HG02610 (cell line): ENCODE results near the gene TNFSF13B.
"Not testable (repeated sequence)": the region's sequence is repeated elsewhere in the genome, so short reads cannot be mapped to it uniquely, and the experiment has no call there.

Experiments used
- ATAC-seq: cut with Tn5 transposase; IDR thresholded peaks from one replicate; pipeline ENCODE4 v1.9.1; 2021; ENCODE audit warnings: mild to moderate bottlenecking, moderate library complexity; ENCODE audit not compliant: unreplicated experiment

TNFSF13B gene

DNA sequence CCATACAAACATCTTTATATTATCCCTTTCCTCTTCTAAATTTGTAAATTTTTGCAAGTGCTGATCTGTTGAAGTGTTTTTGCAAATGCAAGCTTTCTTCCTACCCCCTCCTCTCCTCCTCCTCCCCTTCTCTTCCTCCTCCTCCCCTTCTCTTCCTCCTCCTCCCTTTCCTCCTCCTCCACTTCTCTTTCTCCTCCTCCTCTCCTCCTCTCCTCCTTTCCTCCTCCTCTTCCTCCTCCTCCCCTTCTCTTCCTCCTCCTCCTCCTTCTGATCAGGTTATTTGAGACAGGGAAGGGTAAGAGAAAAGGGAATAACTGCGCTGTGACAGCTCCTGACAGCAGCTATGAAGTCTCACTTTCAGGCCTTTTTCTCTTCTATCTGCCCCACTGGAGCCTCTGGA is 8.9 kb downstream of the TNFSF13B start:
- ATAC-seq: no peak

DNA sequence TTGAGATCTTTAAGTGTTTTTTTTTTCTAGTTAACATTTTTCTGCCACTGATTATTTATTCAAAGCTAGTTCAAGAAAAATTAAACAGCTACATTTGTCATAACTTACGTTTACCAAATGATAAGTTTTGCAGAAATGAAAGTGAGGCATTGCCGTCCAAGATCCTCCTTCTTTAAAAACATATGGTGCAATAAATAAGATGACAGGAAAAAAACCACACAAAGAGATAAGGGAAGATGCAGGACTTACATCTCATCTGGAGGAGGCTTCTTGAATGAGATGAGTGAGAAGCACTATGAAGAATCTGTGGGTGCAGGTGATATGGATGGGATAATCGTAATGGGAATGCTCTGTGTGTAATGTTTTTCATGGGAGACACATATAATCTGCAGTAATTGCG is 12.4 kb downstream of the TNFSF13B start:
- no peak for ATAC-seq

- no peak for ATAC-seq
Measured at GRCh38 chr13:108283110-108283509, 13.6 kb downstream of the TNFSF13B start.

DNA sequence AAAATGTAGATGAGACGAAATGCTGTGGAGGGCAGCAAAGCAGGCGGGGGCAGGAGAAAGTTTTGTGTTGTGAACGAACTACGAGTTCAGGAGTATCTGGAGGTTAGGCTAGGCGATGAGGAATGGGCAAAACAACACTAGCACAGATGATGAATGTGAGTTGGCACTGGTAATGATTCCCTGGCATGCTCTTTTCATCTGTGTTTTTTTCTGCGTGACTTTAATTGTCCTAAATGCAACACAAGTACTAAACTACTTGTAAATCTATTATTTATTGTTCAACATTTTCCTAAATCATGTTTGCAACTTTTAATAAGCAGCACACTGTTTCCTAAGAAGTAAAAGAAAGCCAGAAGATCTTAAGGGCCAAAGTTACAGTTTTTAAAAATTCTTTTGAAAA is 19.2 kb downstream of the TNFSF13B start:
- no peak for ATAC-seq

- ATAC-seq: no peak
Measured at GRCh38 chr13:108289819-108290218, 20.3 kb downstream of the TNFSF13B start.

GRCh38 chr13:108297114-108297513 is 27.6 kb downstream of the TNFSF13B start:
- no peak for ATAC-seq

GRCh38 chr13:108302279-108302678 is 32.8 kb downstream of the TNFSF13B start:
- ATAC-seq: no peak

GRCh38 chr13:108304170-108305016 is 34.9 kb downstream of the TNFSF13B start:
- no peak for ATAC-seq

DNA sequence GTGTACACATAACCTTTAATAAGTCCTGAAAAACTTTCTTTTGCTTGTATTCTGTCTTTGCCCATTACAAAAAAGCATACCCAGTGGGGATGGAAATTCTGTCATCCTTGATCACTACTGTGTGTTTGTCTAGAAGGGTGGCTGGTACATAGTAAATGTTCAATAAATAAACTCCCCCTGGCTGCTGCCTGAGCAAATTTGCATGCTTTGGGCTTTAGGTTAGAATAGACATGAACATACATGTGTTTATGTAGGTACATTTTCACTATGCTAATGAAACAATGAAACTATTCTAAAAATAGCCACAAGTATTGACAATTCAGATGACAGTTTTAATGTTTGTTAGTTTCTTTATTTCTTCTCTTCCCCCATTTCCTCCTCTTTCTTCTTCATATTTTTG is 36.1 kb downstream of the TNFSF13B start:
- ATAC-seq: no peak

DNA sequence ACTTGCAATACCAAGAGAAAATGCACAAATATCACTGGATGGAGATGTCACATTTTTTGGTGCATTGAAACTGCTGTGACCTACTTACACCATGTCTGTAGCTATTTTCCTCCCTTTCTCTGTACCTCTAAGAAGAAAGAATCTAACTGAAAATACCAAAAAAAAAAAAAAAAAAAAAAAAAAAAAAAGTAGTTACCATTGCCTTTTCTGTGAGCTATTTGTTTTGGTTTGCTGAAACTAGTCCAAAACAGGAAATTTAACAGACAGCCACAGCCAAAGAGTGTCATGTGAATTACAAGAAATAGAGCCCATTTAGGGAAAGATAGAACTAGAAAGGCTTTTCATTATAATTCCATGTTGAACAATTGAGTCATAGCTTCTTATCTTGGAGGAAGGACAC is 37.3 kb downstream of the TNFSF13B start:
- no peak for ATAC-seq

- not testable (repeated sequence) for ATAC-seq
Measured at GRCh38 chr13:108311596-108311995, 42.1 kb downstream of the TNFSF13B start.

DNA sequence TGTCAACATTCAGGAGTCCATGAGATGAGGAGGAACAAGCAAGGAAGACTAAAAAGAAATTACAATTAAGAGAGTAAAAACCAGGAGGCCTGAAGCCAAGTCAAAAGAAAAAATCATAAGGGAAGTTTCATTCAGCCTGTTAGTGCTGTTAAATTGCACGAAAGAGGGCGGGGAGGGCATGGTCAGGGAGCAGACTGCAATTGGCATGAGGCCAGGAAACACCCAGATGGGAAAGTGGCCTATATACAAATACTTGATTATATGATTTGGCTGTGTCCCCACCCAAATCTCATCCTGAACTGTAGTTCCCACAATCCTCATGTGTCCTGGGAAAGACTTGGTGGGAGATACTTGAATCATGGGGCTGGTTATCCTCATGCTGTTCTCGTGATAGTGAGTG is 43.9 kb downstream of the TNFSF13B start:
- ATAC-seq: no peak

- ATAC-seq: peak; percentile 71
Measured at GRCh38 chr13:108315273-108315672, 45.8 kb downstream of the TNFSF13B start.

DNA sequence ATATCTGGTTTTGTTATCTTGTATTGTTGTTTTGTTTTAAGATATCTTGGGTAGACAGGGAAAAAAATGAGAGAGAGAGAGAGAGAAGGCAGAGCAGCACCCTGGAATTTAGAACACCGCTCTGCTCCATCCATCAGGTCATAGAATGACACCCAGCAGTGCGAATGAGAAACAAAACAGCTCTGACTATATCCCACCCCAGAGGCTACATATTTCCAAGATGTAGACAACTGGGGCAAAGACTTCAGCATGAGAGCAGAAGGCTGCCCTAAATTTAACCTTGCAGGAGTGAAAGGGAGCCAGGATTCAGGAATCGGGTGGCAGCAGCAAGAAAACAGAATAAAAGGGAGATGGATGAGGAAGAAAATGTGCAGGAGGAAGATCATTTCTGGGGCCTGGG is 46.5 kb downstream of the TNFSF13B start:
- no peak for ATAC-seq

- ATAC-seq: no peak
Measured at GRCh38 chr13:108316413-108316812, 46.9 kb downstream of the TNFSF13B start.

DNA sequence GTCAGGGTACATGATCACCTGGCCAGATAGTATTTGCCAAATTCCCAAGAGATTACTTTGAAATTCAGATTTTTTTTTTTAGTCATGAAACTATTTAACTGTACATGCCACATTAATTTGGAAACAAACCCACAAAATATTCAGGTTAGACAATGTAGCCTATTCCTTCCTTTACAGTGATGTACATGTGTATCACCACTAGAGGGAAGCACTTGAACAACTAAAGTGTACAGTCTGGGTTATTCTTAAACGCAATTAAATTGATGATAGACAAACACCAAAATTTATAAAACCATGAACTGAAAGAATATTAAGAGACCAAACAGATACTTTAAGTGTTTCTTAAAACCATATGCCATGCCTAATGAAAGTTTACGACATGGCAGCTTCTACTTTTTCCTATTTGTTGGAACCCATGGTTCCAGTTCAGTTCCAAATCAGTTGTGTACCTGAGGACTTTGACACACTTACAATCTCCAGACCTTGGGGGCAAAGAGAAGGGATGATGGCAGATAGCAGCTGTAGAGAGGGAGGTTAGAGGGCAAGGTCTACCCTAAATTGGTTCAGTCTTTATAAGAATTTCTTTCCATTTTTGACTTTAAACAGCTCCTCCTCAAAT is 52.8 kb downstream of the TNFSF13B start:
- peak; percentile 88 for ATAC-seq

DNA sequence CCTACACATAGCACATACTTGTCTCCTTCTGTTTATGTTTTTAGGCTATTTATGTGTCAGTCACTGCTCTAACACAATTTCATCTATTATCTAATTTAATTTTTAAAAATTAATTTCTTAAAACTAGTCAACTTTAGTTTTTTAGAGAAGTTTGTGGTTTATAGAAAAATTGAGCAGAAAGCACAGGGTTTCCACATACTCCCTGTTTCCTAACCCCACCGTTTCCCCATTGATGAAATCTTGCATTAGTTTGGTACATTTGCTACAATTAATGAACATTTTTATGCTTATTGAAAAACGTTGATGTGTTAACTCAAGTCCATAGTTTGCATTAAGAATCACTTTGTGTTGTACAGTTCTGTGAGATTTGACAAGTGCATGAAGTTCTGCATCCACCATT is 53.5 kb downstream of the TNFSF13B start:
- ATAC-seq: no peak

DNA sequence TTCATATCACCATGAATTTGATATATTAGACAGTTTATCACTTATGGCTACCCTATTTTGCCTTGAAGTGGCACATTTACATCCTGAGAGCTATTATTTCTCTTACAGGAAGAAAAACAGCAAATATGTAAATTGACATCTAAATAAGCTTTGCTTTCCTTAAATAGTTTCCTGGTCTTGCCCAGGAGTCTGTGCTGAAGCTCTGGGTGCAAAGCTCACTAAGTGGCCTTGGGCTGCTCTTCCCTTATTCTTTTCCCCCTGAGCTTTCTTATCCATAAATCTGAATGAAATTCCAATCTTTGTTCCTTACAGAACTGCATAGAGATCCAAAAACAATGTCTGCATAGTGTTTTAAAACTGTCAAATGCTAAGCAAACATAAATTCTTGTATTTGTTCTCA is 56.3 kb downstream of the TNFSF13B start:
- no peak for ATAC-seq

DNA sequence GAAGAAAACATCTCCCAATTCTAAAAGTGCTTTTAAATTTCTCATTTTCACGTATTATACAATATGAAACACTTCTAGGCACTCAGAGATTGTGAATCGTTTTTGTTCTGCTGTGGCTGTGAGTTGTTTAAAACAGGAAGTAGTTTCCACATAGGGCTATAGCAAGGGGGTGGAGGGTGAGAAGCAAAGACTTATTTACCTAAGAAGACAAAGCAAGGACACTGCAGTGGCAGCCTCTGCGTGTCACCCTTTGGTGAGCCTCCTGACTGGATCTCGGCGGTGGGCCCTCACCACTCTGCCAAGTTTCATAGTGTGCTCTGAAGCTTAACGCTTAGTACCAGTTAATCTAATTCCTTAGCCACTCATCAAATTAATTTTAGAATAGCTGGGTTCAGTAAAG is 56.8 kb downstream of the TNFSF13B start:
- peak; percentile 61 for ATAC-seq

GRCh38 chr13:108328848-108329247 is 59.3 kb downstream of the TNFSF13B start:
- no peak for ATAC-seq

GRCh38 chr13:108332791-108333190 is 63.3 kb downstream of the TNFSF13B start:
- ATAC-seq: no peak
